Subcutaneous abdominal adipose tissue (tissue), 5 donors: ENCODE data around the gene TRAPPC10.

Experiments
- H3K27ac ChIP-seq: one replicate; pipeline ENCODE4 v1.7.0; 2013; ENCODE audit warnings: low read depth, mild to moderate bottlenecking, inconsistent platforms, low read length, moderate library complexity
- H3K27me3 ChIP-seq, 5 donors: one replicate each; pipeline ENCODE4 v1.7.0; 2013; ENCODE audit warnings: low read length in 5 of 5, inconsistent platforms in 1 of 5; ENCODE audit not compliant: control insufficient read depth in 5 of 5, insufficient read depth in 4 of 5
- H3K36me3 ChIP-seq, 5 donors: one replicate each; pipeline ENCODE4 v1.7.0; 2013; ENCODE audit warnings: low read length in 5 of 5; ENCODE audit not compliant: control insufficient read depth in 5 of 5, insufficient read depth in 5 of 5
- H3K4me1 ChIP-seq, 5 donors: one replicate each; pipeline ENCODE4 v1.7.0; 2013; ENCODE audit warnings: low read length in 5 of 5, mild to moderate bottlenecking in 3 of 5, moderate library complexity in 1 of 5; ENCODE audit not compliant: control insufficient read depth in 5 of 5, insufficient read depth in 5 of 5
- H3K4me3 ChIP-seq, 5 donors: one replicate each; pipeline ENCODE4 v1.7.0; 2013; ENCODE audit warnings: low read length in 5 of 5, low read depth in 1 of 5
- H3K9ac ChIP-seq, 5 donors: one replicate each; pipeline ENCODE4 v1.7.0; 2013; ENCODE audit warnings: low read length in 5 of 5, mild to moderate bottlenecking in 4 of 5, moderate library complexity in 3 of 5
- H3K9me3 ChIP-seq, 5 donors: one replicate each; pipeline ENCODE4 v1.7.0; 2013; ENCODE audit warnings: low read length in 5 of 5; ENCODE audit not compliant: control insufficient read depth in 5 of 5
- donor health status: healthy.
- donor health status: healthy.
- donor health status: healthy.
- donor health status: healthy.
- donor health status: healthy.

Gene TRAPPC10

GRCh38 chr21:43981871-43982210 lies 30.3 kb upstream of the TRAPPC10 start:
- Histone ChIP-seq H3K9ac (no peak overlapping the region), H3K36me3 (peaks cover 0 to 61% (median 44%) of the 10 kb centered on the region in 5 donors), H3K27me3 (no peaks in the 10 kb centered on the region), H3K4me3 (no peak overlapping the region), H3K9me3 (no peaks in the 10 kb centered on the region), H3K4me1 (peaks cover 0 to 11% (median 9%) of the 10 kb centered on the region in 5 donors), H3K27ac (no peak overlapping the region)

DNA sequence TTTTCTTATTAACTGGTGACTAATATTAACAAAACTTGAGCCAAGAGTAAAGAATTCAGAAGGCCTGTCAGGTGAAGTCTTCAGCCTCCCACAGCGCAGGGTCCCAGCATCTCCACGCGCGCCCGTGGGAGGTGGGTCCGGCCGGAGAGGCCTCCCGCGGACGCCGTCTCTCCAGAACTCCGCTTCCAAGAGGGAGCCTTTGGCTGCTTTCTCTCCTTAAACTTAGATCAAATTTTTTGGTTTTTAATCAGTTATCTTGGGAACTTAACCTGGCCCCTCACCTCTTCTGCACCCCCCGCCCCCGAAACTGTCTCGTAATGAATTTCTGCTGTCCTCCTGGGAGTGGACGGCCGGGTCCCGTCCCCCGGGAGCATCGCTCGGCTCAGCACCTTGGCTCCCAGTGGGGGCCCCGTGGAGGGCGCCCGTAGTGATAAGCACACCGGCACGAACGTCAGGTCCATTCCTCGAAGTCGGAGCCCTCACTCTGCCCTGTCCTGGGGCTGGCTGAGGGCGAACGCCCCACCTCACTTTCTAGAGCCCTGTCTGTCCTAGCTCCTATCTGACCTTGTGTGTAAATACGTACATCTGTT lies 29.5 kb upstream of the TRAPPC10 start:
- Histone ChIP-seq H3K27me3 (no peaks in the 10 kb centered on the region), H3K9me3 (no peaks in the 10 kb centered on the region), H3K36me3 (peaks cover 0 to 59% (median 44%) of the 10 kb centered on the region in 5 donors), H3K9ac (no peak overlapping the region), H3K27ac (no peak overlapping the region), H3K4me3 (no peak overlapping the region), H3K4me1 (peaks cover 0 to 11% (median 9%) of the 10 kb centered on the region in 5 donors)

DNA sequence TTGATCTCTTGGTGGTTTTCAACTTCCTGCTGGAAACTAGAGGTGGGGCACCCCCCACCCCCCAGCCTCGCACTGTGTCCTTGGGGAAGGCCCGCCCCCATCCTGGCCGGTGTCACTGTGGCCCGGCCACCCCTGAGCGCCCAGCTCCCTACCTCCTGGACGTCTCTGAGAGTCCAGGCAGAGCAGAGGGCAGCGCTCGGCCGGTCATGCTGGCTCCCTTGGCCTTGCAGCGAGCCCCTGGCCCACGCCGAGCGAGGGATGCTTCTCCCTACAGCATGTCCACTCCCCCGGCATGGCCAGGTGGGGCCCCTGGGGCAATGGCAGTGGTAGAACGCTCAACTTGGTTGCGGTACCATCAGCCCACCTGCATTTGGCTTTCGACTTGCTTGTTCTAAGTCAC lies 28.7 kb upstream of the TRAPPC10 start:
- no peak overlapping the region for H3K27ac ChIP-seq
- H3K9ac ChIP-seq: no peak overlapping the region
- H3K9me3 ChIP-seq: no peaks in the 10 kb centered on the region
- H3K4me1 ChIP-seq: peaks cover 0 to 11% (median 9%) of the 10 kb centered on the region in 5 donors
- no peaks in the 10 kb centered on the region for H3K27me3 ChIP-seq
- no peak overlapping the region for H3K4me3 ChIP-seq
- peaks cover 0 to 52% (median 38%) of the 10 kb centered on the region in 5 donors for H3K36me3 ChIP-seq

GRCh38 chr21:43983860-43984420 lies 28.2 kb upstream of the TRAPPC10 start:
- Histone ChIP-seq H3K9ac (no peak overlapping the region), H3K4me3 (no peak overlapping the region), H3K9me3 (no peaks in the 10 kb centered on the region), H3K27ac (no peak overlapping the region), H3K27me3 (no peaks in the 10 kb centered on the region), H3K36me3 (peaks cover 0 to 47% (median 35%) of the 10 kb centered on the region in 5 donors), H3K4me1 (peaks cover 0 to 11% (median 9%) of the 10 kb centered on the region in 5 donors)

- no peak overlapping the region for H3K9ac ChIP-seq
- H3K4me1 ChIP-seq: peaks cover 0 to 11% (median 9%) of the 10 kb centered on the region in 5 donors
- peaks cover 0 to 40% (median 29%) of the 10 kb centered on the region in 5 donors for H3K36me3 ChIP-seq
- H3K27ac ChIP-seq: no peak overlapping the region
- H3K9me3 ChIP-seq: no peaks in the 10 kb centered on the region
- H3K27me3 ChIP-seq: no peaks in the 10 kb centered on the region
- H3K4me3 ChIP-seq: no peak overlapping the region
These were observed 27.0 kb upstream of the TRAPPC10 start for GRCh38 chr21:43984905-43985689.

- Histone ChIP-seq H3K4me1 (peaks cover 0 to 11% (median 9%) of the 10 kb centered on the region in 5 donors), H3K9me3 (no peaks in the 10 kb centered on the region), H3K4me3 (no peak overlapping the region), H3K36me3 (peaks cover 0 to 33% (median 23%) of the 10 kb centered on the region in 5 donors), H3K27me3 (no peaks in the 10 kb centered on the region), H3K27ac (no peak overlapping the region), H3K9ac (no peak overlapping the region)
These were observed 26.3 kb upstream of the TRAPPC10 start for GRCh38 chr21:43985690-43986251.

- Histone ChIP-seq H3K9me3 (no peaks in the 10 kb centered on the region), H3K4me1 (peaks cover 0 to 11% (median 9%) of the 10 kb centered on the region in 5 donors), H3K9ac (no peak overlapping the region), H3K4me3 (no peak overlapping the region), H3K27me3 (peaks cover 0 to under 1% (median 0%) of the 10 kb centered on the region in 5 donors), H3K36me3 (peaks cover 0 to 23% (median 13%) of the 10 kb centered on the region in 5 donors), H3K27ac (no peak overlapping the region)
These were observed 25.3 kb upstream of the TRAPPC10 start for GRCh38 chr21:43986544-43987451.

DNA sequence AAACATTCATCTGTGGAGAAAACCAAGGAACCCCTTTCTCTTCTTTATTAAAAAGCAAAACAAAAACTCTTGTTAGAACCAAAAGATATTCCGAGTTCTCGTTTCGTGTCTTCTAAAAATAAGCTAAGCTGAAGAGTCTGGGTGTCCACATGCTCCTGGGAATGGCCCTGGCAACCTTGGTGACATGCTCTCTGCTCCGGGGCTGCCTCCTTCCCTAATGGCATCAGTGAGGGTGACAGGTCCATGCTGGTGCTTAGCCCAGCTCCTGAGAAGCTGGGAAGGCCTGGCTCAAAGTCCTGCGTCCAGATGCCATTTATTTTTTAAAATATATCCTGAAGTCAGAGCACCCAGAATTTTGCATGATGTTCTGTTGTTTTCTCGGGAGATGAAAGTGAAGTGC lies 24.6 kb upstream of the TRAPPC10 start:
- peaks cover 0 to 4% (median 0%) of the 10 kb centered on the region in 5 donors for H3K27me3 ChIP-seq
- peaks cover 0 to 16% (median 6%) of the 10 kb centered on the region in 5 donors for H3K36me3 ChIP-seq
- no peaks in the 10 kb centered on the region for H3K9me3 ChIP-seq
- H3K9ac ChIP-seq: no peak overlapping the region
- H3K4me1 ChIP-seq: peaks cover 0 to 11% (median 9%) of the 10 kb centered on the region in 5 donors
- no peak overlapping the region for H3K4me3 ChIP-seq
- H3K27ac ChIP-seq: no peak overlapping the region

- H3K4me1 ChIP-seq: peaks cover 0 to 11% (median 9%) of the 10 kb centered on the region in 5 donors
- H3K4me3 ChIP-seq: no peak overlapping the region
- no peak overlapping the region for H3K27ac ChIP-seq
- no peak overlapping the region for H3K9ac ChIP-seq
- H3K27me3 ChIP-seq: peaks cover 0 to 4% (median 0%) of the 10 kb centered on the region in 5 donors
- peaks cover 0 to 11% (median 2%) of the 10 kb centered on the region in 5 donors for H3K36me3 ChIP-seq
- H3K9me3 ChIP-seq: no peaks in the 10 kb centered on the region
These were observed 24.1 kb upstream of the TRAPPC10 start for GRCh38 chr21:43988016-43988415.
